Measurements from ENCODE around the gene SAE1.
"Not testable (repeated sequence)": the region's sequence is repeated elsewhere in the genome, so short reads cannot be mapped to it uniquely, and the experiment has no call there.

The SAE1 gene

DNA sequence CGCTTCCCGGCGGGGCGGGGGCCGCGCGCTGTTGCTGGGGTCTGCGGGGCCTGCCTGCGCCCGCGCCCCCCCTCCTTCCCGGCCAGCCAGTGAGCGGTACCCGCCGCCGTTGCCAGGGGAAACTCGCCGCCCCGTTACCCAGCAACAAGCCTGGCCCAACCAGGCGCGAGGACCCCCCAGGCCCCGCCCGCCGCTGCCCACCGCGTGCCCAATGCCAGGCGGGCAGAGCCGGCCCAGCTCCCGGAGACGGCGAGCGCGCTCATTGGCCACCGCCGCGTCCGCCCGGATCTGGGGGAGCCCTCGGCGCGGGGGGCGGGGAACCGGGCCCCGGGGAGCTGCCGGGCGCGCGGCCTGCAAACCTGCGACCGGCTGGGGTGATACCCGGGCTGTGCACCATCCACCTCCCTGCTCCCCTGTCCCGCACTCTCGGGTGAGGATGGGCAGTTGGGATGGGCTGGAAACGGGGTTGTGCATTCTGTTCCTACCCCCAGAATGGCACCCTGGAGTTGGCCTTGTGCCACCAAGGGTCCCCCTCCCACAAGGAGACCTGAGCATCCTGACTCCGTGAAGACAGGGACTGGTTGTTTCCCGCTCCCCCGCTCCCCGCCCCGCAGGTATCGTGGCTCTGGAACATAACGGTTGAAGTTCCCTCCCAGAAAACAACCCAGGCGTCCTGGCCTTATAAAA lies 109.1 kb downstream of the SAE1 start:
- DNase-seq (ENCODE audit: low read depth in 2 of 2, low spot score in 1 of 2) = no peak

GRCh38 chr19:47240556-47240955 lies 109.9 kb downstream of the SAE1 start:
- DNase-seq (ENCODE audit: low read depth in 2 of 2, low spot score in 1 of 2) = no peak

- DNase-seq (ENCODE audit: low read depth in 2 of 2, low spot score in 1 of 2) = peak; percentile 67 to 78
Measured at GRCh38 chr19:47240996-47241918, 110.6 kb downstream of the SAE1 start.

- no peak for DNase-seq (ENCODE audit: low read depth in 2 of 2, low spot score in 1 of 2)
Measured at GRCh38 chr19:47241919-47242577, 111.4 kb downstream of the SAE1 start.

DNA sequence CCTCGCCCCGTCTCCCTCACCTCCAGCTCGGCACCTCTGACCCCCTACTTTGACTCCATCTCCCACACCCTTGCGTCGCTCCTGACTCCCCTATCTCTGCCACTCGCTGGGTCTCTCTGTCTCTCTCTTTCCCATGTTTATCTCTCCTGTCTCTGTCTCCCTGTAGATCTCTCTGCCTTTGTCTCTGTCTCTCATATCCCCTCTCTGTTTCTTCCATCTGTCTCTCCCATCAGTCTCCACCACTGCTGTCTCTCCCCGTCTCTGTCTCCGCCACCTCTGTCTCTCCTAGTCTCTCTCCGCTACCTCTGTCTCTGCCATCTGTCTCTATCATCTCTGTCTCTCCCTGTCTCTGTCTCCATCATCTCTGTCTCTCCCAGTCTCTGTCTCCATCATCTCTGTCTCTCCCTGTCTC lies 112.7 kb downstream of the SAE1 start:
- DNase-seq (ENCODE audit: low read depth in 2 of 2, low spot score in 1 of 2) = no peak

DNA sequence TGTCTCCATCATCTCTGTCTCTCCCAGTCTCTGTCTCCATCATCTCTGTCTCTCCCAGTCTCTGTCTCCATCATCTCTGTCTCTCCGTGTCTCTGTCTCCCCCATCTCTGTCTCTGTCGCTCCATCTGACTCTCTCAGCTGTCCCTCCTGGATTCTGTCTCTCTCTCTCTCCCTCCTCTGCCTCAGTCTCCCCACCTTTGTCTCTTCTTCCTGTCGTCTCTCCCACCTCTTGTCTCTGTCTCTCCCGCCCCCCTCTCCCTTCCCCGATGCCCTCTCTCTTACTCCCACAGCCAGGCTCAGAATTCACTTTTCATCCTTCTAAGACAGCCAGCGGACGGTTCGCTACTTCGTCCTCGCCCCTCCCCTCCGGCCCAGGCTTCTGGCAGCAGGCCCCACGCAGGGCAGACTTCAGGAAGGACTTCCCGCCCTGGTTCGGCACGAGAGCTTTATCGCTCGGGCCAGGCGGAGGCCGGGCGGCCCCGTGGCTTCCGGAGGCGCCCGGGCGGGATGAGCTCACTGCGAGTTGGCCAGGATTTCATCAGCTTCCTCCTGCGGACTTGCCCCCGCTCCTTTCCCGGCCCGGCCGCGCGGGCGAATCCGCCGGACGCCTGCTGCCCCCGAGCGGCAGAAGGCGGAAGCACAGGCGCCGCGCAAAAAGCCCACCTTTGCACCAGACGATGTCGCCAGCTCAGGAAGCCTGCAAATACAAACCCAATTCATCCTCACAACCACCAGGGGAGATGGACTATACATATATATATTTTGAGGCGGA lies 113.3 kb downstream of the SAE1 start:
- peak; percentile 69 to 75 for DNase-seq (ENCODE audit: low read depth in 2 of 2, low spot score in 1 of 2)

DNA sequence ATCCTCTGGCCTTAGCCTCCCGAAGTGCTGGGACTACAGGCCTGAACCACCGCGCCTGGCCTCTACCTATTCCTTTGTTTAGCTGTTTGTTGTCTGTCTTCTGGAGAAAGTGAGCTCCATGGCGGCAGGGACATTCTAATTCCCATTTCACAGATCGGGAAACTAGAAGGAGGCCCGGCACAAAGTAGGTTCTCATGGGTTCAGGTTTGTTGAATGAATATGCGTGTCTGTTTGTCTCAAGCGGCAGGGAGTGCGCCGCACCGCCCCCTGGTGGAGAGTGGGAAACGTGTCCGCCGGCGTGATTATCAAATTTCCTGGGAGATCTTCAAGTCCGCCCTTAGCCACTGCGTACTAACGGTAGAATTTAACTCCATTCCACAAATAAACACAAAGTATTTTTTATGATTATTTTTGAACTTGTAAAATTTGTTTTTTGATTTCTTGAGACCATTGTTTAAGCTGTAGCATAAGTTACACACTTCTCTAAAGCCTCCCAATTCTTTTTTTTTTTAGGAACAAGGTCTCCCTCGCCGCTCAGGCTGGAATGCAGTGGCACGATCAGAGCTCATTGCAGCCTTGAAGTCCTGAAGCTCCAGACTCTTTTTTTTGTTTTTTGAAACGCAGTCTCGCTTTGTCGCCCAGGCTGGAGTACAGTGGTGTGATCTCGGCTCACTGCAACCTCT lies 116.8 kb downstream of the SAE1 start:
- DNase-seq (ENCODE audit: low read depth in 2 of 2, low spot score in 1 of 2) = peak in 1 of 2 donors; percentile 69

DNA sequence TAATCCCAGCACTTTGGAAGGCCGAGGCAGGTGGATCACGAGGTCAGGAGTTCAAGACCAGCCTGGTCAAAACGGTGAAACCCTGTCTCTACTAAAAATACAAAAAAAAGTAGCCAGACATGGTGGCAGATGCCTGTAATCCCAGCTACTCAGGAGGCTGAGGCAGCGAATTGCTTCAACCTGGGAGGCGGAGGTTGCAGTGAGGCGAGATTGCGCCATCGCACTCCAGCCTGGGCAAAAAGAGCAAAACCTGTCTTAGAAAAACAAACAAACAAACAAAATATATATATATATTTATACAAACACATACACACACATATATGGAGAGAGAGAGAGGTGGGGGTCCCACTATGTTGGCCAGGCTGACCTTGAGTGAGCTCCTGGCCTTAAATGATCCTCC lies 122.4 kb downstream of the SAE1 start:
- not testable (repeated sequence) for DNase-seq (ENCODE audit: low read depth in 2 of 2, low spot score in 1 of 2)

DNA sequence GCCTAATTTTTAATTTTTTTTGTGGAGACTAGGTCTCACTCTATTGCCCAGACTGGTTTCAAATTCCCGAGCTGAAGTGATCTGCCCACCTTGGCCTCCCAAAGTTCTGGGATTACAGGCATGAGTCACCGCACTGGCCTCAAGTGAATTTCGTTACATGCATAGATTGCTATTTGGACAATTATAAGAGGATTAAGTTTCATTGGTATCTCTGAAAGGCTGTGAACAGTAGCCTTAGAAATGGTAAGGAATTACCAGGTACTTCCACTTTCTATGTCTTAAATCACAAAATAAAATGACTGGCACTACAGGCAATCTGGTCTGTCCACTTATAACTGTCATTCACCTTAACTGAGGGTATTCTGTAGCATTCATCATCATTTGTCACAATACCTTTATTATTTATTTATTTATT lies 122.8 kb downstream of the SAE1 start:
- no peak for DNase-seq (ENCODE audit: low read depth in 2 of 2, low spot score in 1 of 2)

- DNase-seq (ENCODE audit: low read depth in 2 of 2, low spot score in 1 of 2) = no peak
Measured at GRCh38 chr19:47253970-47254369, 123.3 kb downstream of the SAE1 start.

- peak; percentile 77 to 79 for DNase-seq (ENCODE audit: low read depth in 2 of 2, low spot score in 1 of 2)
Measured at GRCh38 chr19:47255879-47256692, 125.5 kb downstream of the SAE1 start, which contains the start of gene CCDC9. Gene CCDC9 (plus strand): TSS chr19:47256525. CDS start chr19:47258401, 1,876 bp downstream.

- DNase-seq (ENCODE audit: low read depth in 2 of 2, low spot score in 1 of 2) = peak; percentile 98 to 99
Measured at GRCh38 chr19:47256693-47257410, 126.2 kb downstream of the SAE1 start.

- no peak for DNase-seq (ENCODE audit: low read depth in 2 of 2, low spot score in 1 of 2)
Measured at GRCh38 chr19:47257411-47258169, 127.0 kb downstream of the SAE1 start.

DNA sequence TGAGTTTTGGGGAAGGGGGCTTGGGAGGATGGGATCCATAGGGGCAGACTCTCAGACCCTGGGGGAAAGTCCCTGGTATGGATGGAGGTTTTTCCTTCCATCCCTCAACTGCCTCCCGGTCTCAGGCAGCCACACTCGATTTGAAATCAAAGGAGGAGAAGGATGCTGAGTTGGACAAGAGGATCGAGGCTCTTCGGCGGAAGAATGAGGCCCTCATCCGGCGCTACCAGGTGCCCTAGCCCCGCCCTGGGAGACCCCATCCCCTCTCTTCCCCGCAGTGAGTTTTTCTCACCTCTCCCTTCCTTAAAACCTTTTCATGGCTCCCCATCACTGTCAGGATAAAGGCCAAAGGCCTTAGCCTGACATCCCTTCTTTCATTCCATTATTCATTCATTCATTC lies 127.8 kb downstream of the SAE1 start:
- DNase-seq (ENCODE audit: low read depth in 2 of 2, low spot score in 1 of 2) = no peak

- no peak for DNase-seq (ENCODE audit: low read depth in 2 of 2, low spot score in 1 of 2)
Measured at GRCh38 chr19:47258895-47259555, 128.4 kb downstream of the SAE1 start.

All from stimulated activated CD8-positive, alpha-beta memory T cell treated with anti-CD3 and anti-CD28 coated beads, Interleukin-4, amount 100 ng/mL, for 1 hour (primary cell).